CD14-positive monocyte (primary cell): ENCODE results near the gene PAXX. TPM values are rescaled to one million over a fixed set of nuclear protein-coding genes. Genes with fewer than 3 reads are reported as not detected.

Source experiments
- DNase-seq, 3 donors: peaks; one replicate each; pipeline ENCODE4 v3.0.0-alpha.2; 2011 to 2022
- H2AFZ ChIP-seq: 2 replicates; pipeline ENCODE4 v1.6.0; 2012; ENCODE audit warnings: mild to moderate bottlenecking, low read depth, low read length, inconsistent platforms; ENCODE audit not compliant: insufficient read depth, poor library complexity, severe bottlenecking
- H3K27ac ChIP-seq, 2 donors: 1 replicate in 1 of 2; 2 replicates in 1 of 2; pipeline ENCODE4 v1.5.1; 2012 to 2013; ENCODE audit warnings: low read length in 2 of 2, control low read depth in 1 of 2, inconsistent platforms in 1 of 2, low read depth in 1 of 2, mild to moderate bottlenecking in 1 of 2
- H3K27me3 ChIP-seq, 2 donors: one replicate each; pipeline versions ENCODE4 v1.6.0 to v1.6.1; 2011 to 2013; ENCODE audit warnings: low read length in 2 of 2; ENCODE audit not compliant: control insufficient read depth in 2 of 2, insufficient read depth in 2 of 2
- H3K36me3 ChIP-seq, 2 donors: replicated peaks in 1 of 2; 1 replicate in 1 of 2; 2 replicates in 1 of 2; pipeline versions ENCODE4 v1.5.1 to v1.6.1; 2012 to 2013; ENCODE audit warnings: low read length in 2 of 2, control low read depth in 1 of 2, inconsistent platforms in 1 of 2, mild to moderate bottlenecking in 1 of 2; ENCODE audit not compliant: insufficient read depth in 2 of 2, control insufficient read depth in 1 of 2
- H3K4me1 ChIP-seq, 2 donors: 1 replicate in 1 of 2; 2 replicates in 1 of 2; pipeline versions ENCODE4 v1.5.1 to v1.6.1; 2012 to 2013; ENCODE audit warnings: low read length in 2 of 2, control low read depth in 1 of 2, inconsistent platforms in 1 of 2, mild to moderate bottlenecking in 1 of 2, moderate library complexity in 1 of 2; ENCODE audit not compliant: insufficient read depth in 2 of 2, control insufficient read depth in 1 of 2
- H3K4me2 ChIP-seq: replicated peaks from 2 replicates; pipeline ENCODE3; 2012; ENCODE audit warnings: low read length, moderate library complexity, mild to moderate bottlenecking; ENCODE audit not compliant: poor library complexity, severe bottlenecking; ENCODE audit errors: extremely low read depth
- H3K4me3 ChIP-seq, 3 experiments: fragments of 200-600 bp in 1 of 3; sonication (generic) in 1 of 3; replicated peaks in 1 of 3; 1 replicate in 2 of 3; 2 replicates in 1 of 3; pipeline ENCODE4 v1.5.1; 2011 to 2013; ENCODE audit warnings: low read length in 3 of 3, mild to moderate bottlenecking in 3 of 3, control low read depth in 2 of 3, low read depth in 2 of 3, inconsistent platforms in 1 of 3, moderate library complexity in 1 of 3
- H3K79me2 ChIP-seq: 2 replicates; pipeline ENCODE4 v1.6.0; 2012; ENCODE audit warnings: mild to moderate bottlenecking, control low read depth, inconsistent platforms, low read length, moderate library complexity; ENCODE audit not compliant: insufficient read depth
- H3K9ac ChIP-seq: 2 replicates; pipeline ENCODE4 v1.6.0; 2017; ENCODE audit warnings: low read length, mild to moderate bottlenecking; ENCODE audit not compliant: insufficient read depth, poor library complexity, severe bottlenecking
- H3K9me3 ChIP-seq, 2 donors: replicated peaks in 1 of 2; 1 replicate in 1 of 2; 2 replicates in 1 of 2; pipeline versions ENCODE4 v1.5.1 to v1.6.1; 2012 to 2013; ENCODE audit warnings: low read length in 2 of 2, control low read depth in 1 of 2; ENCODE audit not compliant: control insufficient read depth in 1 of 2, insufficient read depth in 1 of 2
- H4K20me1 ChIP-seq: 2 replicates; pipeline ENCODE4 v1.6.0; 2012; ENCODE audit warnings: mild to moderate bottlenecking, low read length, control low read depth, moderate library complexity; ENCODE audit not compliant: insufficient read depth
- H3K27ac Mint-ChIP-seq, 7 donors: one replicate each; pipeline ENCODE4 v1.8.0; 2020; ENCODE audit warnings: mild to moderate bottlenecking in 7 of 7, mixed read lengths in 7 of 7, moderate library complexity in 6 of 7, inconsistent platforms in 2 of 7
- H3K27me3 Mint-ChIP-seq, 3 donors: one replicate each; pipeline ENCODE4 v1.8.0; 2021 to 2022; ENCODE audit warnings: low read depth in 3 of 3, mild to moderate bottlenecking in 3 of 3, mixed read lengths in 3 of 3, moderate library complexity in 3 of 3, inconsistent platforms in 1 of 3
- H3K36me3 Mint-ChIP-seq, 2 donors: one replicate each; pipeline ENCODE4 v1.8.0; 2020; ENCODE audit warnings: mixed read lengths in 2 of 2, inconsistent platforms in 1 of 2, mild to moderate bottlenecking in 1 of 2
- H3K4me1 Mint-ChIP-seq: one replicate; pipeline ENCODE4 v1.8.0; 2020; ENCODE audit warnings: mild to moderate bottlenecking, mixed read lengths
- H3K4me3 Mint-ChIP-seq, 2 donors: one replicate each; pipeline ENCODE4 v1.8.0; 2020; ENCODE audit warnings: mild to moderate bottlenecking in 2 of 2, mixed read lengths in 2 of 2, moderate library complexity in 1 of 2
- H3K9me3 Mint-ChIP-seq, 7 donors: one replicate each; pipeline ENCODE4 v1.8.0; 2020 to 2022; ENCODE audit warnings: mixed read lengths in 7 of 7, mild to moderate bottlenecking in 6 of 7, moderate library complexity in 6 of 7, inconsistent platforms in 2 of 7
- WGBS: methylation state at CpG from one replicate; pipeline ENCODE4 v1.1.5; 2013; ENCODE audit warnings: missing lambda C conversion rate; ENCODE audit not compliant: insufficient coverage; 5-methylcytosine and 5-hydroxymethylcytosine counted together
- intact Hi-C, 2 donors: fragments of 100-400 bp; cut with micrococcal nuclease; formaldehyde crosslinking; loops; one replicate each; pipeline versions ENCODE4 v1.15.0 to v1.15.1; 2023
- polyA plus RNA-seq, 3 donors: library from polyadenylated mRNA; depleted of rRNA in 1 of 3; unstranded in 2 of 3; stranded (reverse) in 1 of 3; fragments of 300-500 nt in 2 of 3; fragments of >200 nt in 1 of 3; fragmentation: Illumina TruSeq in 2 of 3; gene quantifications; 1 replicate in 2 of 3; 2 replicates in 1 of 3; pipeline ENCODE4 v1.2.3, GENCODE V29; 2012 to 2021
- TF ChIP-seq, protein P1 (sequence below): fragments of 200-600 bp; IDR thresholded peaks from one replicate; pipeline ENCODE4 v1.8.0; 2022; ENCODE audit warnings: antibody characterized with exemption, mild to moderate bottlenecking

PAXX gene
- polyA plus RNA-seq, 3 donors = 35.3 to 92.9 (median 40.7) TPM

- H3K4me1 ChIP-seq = no peaks in the 10 kb centered on the region
- no peak overlapping the region for H3K9ac ChIP-seq
- WGBS = 5% methylated on average over 41 of the region's 48 CpGs
- peaks cover 54 to 68% (median 58%) of the 10 kb centered on the region in 3 donors for H3K27me3 Mint-ChIP-seq
- no peak overlapping the region for H3K27ac Mint-ChIP-seq
- no peak overlapping the region for H3K4me3 Mint-ChIP-seq
- DNase-seq = no peak
- H3K36me3 ChIP-seq = no peaks in the 10 kb centered on the region
- peaks cover 0 to 3% of the 10 kb centered on the region in 2 donors for H3K36me3 Mint-ChIP-seq
- TF ChIP-seq, protein P1, sequence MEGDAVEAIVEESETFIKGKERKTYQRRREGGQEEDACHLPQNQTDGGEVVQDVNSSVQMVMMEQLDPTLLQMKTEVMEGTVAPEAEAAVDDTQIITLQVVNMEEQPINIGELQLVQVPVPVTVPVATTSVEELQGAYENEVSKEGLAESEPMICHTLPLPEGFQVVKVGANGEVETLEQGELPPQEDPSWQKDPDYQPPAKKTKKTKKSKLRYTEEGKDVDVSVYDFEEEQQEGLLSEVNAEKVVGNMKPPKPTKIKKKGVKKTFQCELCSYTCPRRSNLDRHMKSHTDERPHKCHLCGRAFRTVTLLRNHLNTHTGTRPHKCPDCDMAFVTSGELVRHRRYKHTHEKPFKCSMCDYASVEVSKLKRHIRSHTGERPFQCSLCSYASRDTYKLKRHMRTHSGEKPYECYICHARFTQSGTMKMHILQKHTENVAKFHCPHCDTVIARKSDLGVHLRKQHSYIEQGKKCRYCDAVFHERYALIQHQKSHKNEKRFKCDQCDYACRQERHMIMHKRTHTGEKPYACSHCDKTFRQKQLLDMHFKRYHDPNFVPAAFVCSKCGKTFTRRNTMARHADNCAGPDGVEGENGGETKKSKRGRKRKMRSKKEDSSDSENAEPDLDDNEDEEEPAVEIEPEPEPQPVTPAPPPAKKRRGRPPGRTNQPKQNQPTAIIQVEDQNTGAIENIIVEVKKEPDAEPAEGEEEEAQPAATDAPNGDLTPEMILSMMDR = no peak
- H3K4me2 ChIP-seq = no peak overlapping the region
- H3K9me3 ChIP-seq = no peaks in the 10 kb centered on the region
- intact Hi-C loops = no loop called here
- H3K79me2 ChIP-seq = no peaks in the 10 kb centered on the region
- H3K4me1 Mint-ChIP-seq = no peaks in the 10 kb centered on the region
- H2AFZ ChIP-seq = no peak overlapping the region
- peaks cover 19 to 45% of the 10 kb centered on the region in 2 donors for H3K27me3 ChIP-seq
- H4K20me1 ChIP-seq = no peaks in the 10 kb centered on the region
- H3K27ac ChIP-seq = no peak overlapping the region
- peaks cover 0 to 7% (median 0%) of the 10 kb centered on the region in 7 donors for H3K9me3 Mint-ChIP-seq
- H3K4me3 ChIP-seq = no peak overlapping the region
Observed at GRCh38 chr9:136985027-136985602, 7.1 kb upstream of the PAXX start.

- Mint-ChIP-seq H3K4me1 (peaks cover 4% of the 10 kb centered on the region), H3K36me3 (peaks cover 0 to 3% of the 10 kb centered on the region in 2 donors)
- no peak overlapping the region for H3K4me3 ChIP-seq
Observed at GRCh38 chr9:136985853-136986252, 6.4 kb upstream of the PAXX start.

More at GRCh38 chr9:136985853-136986252, 6.4 kb upstream of the PAXX start:
- Mint-ChIP-seq H3K27ac (no peak overlapping the region), H3K9me3 (peaks cover 0 to 10% (median 0%) of the 10 kb centered on the region in 7 donors), H3K27me3 (peaks cover 55 to 65% (median 61%) of the 10 kb centered on the region in 3 donors), H3K4me3 (peak overlapping the region in 1 of 2 donors; percentile 68)
- no peak overlapping the region for H2AFZ ChIP-seq
- intact Hi-C loops = no loop called here
- TF ChIP-seq, protein P1 = no peak
- H3K9ac ChIP-seq = no peak overlapping the region
- H3K4me2 ChIP-seq = no peak overlapping the region
- peaks cover under 1% of the 10 kb centered on the region in 2 donors for H3K4me1 ChIP-seq
- peaks cover 19 to 45% of the 10 kb centered on the region in 2 donors for H3K27me3 ChIP-seq
- H3K79me2 ChIP-seq = no peaks in the 10 kb centered on the region
- 17% methylated on average over 32 of the region's 33 CpGs for WGBS
- H3K27ac ChIP-seq = no peak overlapping the region
- H3K36me3 ChIP-seq = no peaks in the 10 kb centered on the region
- no peaks in the 10 kb centered on the region for H3K9me3 ChIP-seq
- H4K20me1 ChIP-seq = no peaks in the 10 kb centered on the region
- no peak for DNase-seq
